Measurements from ENCODE around the gene CYP4F11.

DNA sequence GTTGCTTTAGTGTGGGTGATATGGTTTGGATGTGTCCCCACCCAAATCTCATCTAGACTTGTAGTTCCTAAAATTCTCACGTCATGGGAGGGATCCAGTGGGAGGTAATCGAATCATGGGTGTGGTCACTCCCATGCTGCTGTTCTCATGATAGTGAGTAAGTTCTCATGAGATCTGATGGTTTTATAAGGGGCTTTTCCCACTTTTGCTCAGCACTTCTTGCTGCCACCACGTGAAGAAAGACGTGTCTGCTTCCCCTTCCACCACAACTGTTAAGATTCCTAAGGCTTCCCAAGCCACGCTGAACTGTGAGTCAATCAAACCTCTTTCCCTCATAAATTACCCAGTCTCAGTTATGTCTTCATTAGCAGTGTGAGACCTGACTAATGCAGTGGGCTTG is 40.5 kb upstream of the CYP4F11 start:
- no peak for TF ChIP-seq POLR2AphosphoS5 (IDR thresholded peaks at IDR 0.05; ENCODE audit: borderline replicate concordance, low read depth, low read length)
- no peak for TF ChIP-seq EZH2 (IDR thresholded peaks at IDR 0.05)
- no peak for TF ChIP-seq FOXP2 (optimal IDR thresholded peaks at IDR 0.05; ENCODE audit: control extremely low read depth, extremely low read length, insufficient read depth)

All from SK-N-MC (cell line).